Upper lobe of left lung (tissue), 6 donors: ENCODE data around the gene TCERG1L. TPM values are rescaled to one million over a fixed set of nuclear protein-coding genes. Genes with fewer than 3 reads are reported as not detected.

Experiments used
- ATAC-seq, 2 donors: fragments of 200-7000 bp; cut with Tn5 transposase; one replicate each; pipeline ENCODE4 v1.9.1; 2022; ENCODE audit warnings: mild to moderate bottlenecking in 2 of 2, moderate library complexity in 2 of 2; ENCODE audit not compliant: low FRiP score in 2 of 2
- DNase-seq, 2 donors: peaks; one replicate each; pipeline ENCODE4 v3.0.0-alpha.2; 2019 to 2020
- H3K27ac ChIP-seq, 4 donors: fragments of 200-600 bp; sonication (generic); one replicate each; pipeline ENCODE4 v1.5.1; 2016 to 2019
- H3K27me3 ChIP-seq, 4 donors: fragments of 200-600 bp; sonication (generic); one replicate each; pipeline ENCODE4 v1.5.1; 2017 to 2019
- H3K36me3 ChIP-seq, 4 donors: fragments of 200-600 bp; sonication (generic); one replicate each; pipeline ENCODE4 v1.5.1; 2016 to 2019
- H3K4me1 ChIP-seq, 4 donors: fragments of 200-600 bp; sonication (generic); one replicate each; pipeline ENCODE4 v1.5.1; 2018 to 2019
- H3K4me3 ChIP-seq, 4 donors: fragments of 200-600 bp; sonication (generic); one replicate each; pipeline ENCODE4 v1.5.1; 2017 to 2019; ENCODE audit warnings: mild to moderate bottlenecking in 2 of 4, moderate library complexity in 1 of 4
- H3K9me3 ChIP-seq, 4 donors: fragments of 200-600 bp; sonication (generic); one replicate each; pipeline ENCODE4 v1.5.1; 2018 to 2019
- CTCF ChIP-seq, 6 experiments: fragments of 450-650 bp in 4 of 6; fragments of 200-600 bp in 2 of 6; sonication (generic) in 2 of 6; IDR thresholded peaks; one replicate each; pipeline ENCODE4 v1.5.1; 2016 to 2019; ENCODE audit warnings: antibody characterized with exemption in 6 of 6
- EP300 ChIP-seq, 4 donors: sonication (generic); formaldehyde crosslinking; IDR thresholded peaks; one replicate each; pipeline ENCODE4 v1.5.1; 2017; ENCODE audit warnings: antibody characterized with exemption in 4 of 4, control low read depth in 2 of 4
- POLR2A ChIP-seq, 4 donors: fragments of 450-650 bp; IDR thresholded peaks; one replicate each; pipeline ENCODE4 v1.5.1; 2016 to 2017; ENCODE audit warnings: antibody characterized with exemption in 4 of 4, mild to moderate bottlenecking in 2 of 4
- POLR2AphosphoS5 ChIP-seq, 2 donors: sonication (generic); formaldehyde crosslinking; IDR thresholded peaks; one replicate each; pipeline ENCODE4 v1.5.1; 2017; ENCODE audit warnings: antibody characterized with exemption in 2 of 2
- WGBS, 2 donors: methylation state at CpG; one replicate each; pipeline ENCODE4 v1.1.5; 2017 to 2018; 5-methylcytosine and 5-hydroxymethylcytosine counted together
- total RNA-seq, 6 donors: library from RNA; depleted of rRNA in 4 of 6; stranded (reverse); fragments of >200 nt in 4 of 6; gene quantifications; one replicate each; pipeline versions ENCODE4 v1.1.0 to v1.2.1, GENCODE V29; 2016 to 2021
- donor health status: DM: no; HTN: no; CAD: no; lungs with moderate emphysema.
- donor health status: DM: no; HTN: yes; CAD: no; lungs with severe emphysema.

TCERG1L gene
- total RNA-seq, 6 donors from 2014 or later = 0.10 TPM; not detected in 5

GRCh38 chr10:131043039-131043691 lies 268.4 kb downstream of the TCERG1L start:
- Histone ChIP-seq H3K4me3 (no peak overlapping the region), H3K9me3 (no peaks in the 10 kb centered on the region), H3K4me1 (no peaks in the 10 kb centered on the region), H3K36me3 (no peaks in the 10 kb centered on the region), H3K27ac (no peak overlapping the region), H3K27me3 (no peaks in the 10 kb centered on the region)
- WGBS, 2 donors = 58 to 61% methylated on average over 4 to 7 of the region's 10 CpGs
- TF ChIP-seq POLR2AphosphoS5 (IDR thresholded peaks at IDR 0.05) (no peak), CTCF (IDR thresholded peaks at IDR 0.05) (no peak), EP300 (IDR thresholded peaks at IDR 0.05) (no peak), POLR2A (IDR thresholded peaks at IDR 0.05) (no peak)
- DNase-seq (no peak), ATAC-seq (no peak)
